ENCODE data around the gene AKNAD1. TPM values are rescaled to one million over a fixed set of nuclear protein-coding genes. Genes with fewer than 3 reads are reported as not detected.

AKNAD1 gene
- total and polyA plus RNA-seq, 2 of the 4 experiments (the other 2 are of a cell fraction) = 0.07 to 0.18 TPM

GRCh38 chr1:108861566-108861965 is 4.7 kb upstream of the AKNAD1 start:
- 88% methylated on average over 3 of the region's 6 CpGs; no CpG with 5 or more reads in 1 of the 2 experiments for WGBS, 2 experiments (ENCODE audit: extremely low coverage in 2 of 2, insufficient read length in 1 of 2)
- H3K18ac ChIP-seq (ENCODE audit: low read depth, low read length) = no peak overlapping the region
- intact Hi-C loops (cut with micrococcal nuclease) (no loop called here), dilution Hi-C loops (cut with HindIII; ENCODE audit: low sequenced_read_pairs, unreplicated experiment) (no loop called here), in situ Hi-C loops (cut with MboI; ENCODE audit: low sequenced_read_pairs) (no loop called here)
- no peak overlapping the region for H2BK5ac ChIP-seq (ENCODE audit: low read depth, low read length, poor library complexity, severe bottlenecking)
- H4K91ac ChIP-seq (ENCODE audit: insufficient read depth, low read depth, low read length) = no peak overlapping the region
- H3K14ac ChIP-seq (replicated peaks; ENCODE audit: low read depth, low read length) = no peak overlapping the region
- H3K9ac ChIP-seq (ENCODE audit: low read depth, low read length) = no peak overlapping the region
- no peak overlapping the region for H2BK120ac ChIP-seq (ENCODE audit: low read depth, low read length)
- no peak overlapping the region for H2AK5ac ChIP-seq (ENCODE audit: low read depth, low read length)
- H3K27ac ChIP-seq (ENCODE audit: insufficient read depth, low read length) = no peak overlapping the region
- no peak overlapping the region for H4K8ac ChIP-seq (ENCODE audit: low read depth in 2 of 2, low read length in 2 of 2)
- peaks cover 4% of the 10 kb centered on the region; the same call in 1 of the 2 replicates for H3K27me3 ChIP-seq (ENCODE audit: control insufficient read depth, insufficient read depth, low read length)
- no peak overlapping the region for H3K56ac ChIP-seq (ENCODE audit: extremely low read depth, insufficient read depth, low read length)
- H4K5ac ChIP-seq (ENCODE audit: low read depth, low read length) = no peak overlapping the region
- DNase-seq = no peak
- no peak overlapping the region for H3K4ac ChIP-seq (ENCODE audit: low read depth, low read length)
- H3K9me3 ChIP-seq (ENCODE audit: control insufficient read depth, insufficient read depth, low read length) = no peaks in the 10 kb centered on the region
- TF ChIP-seq CEBPB (IDR thresholded peaks at IDR 0.05; ENCODE audit: low read depth, low read length) (peak; percentile 84), RCOR1 (IDR thresholded peaks at IDR 0.05; ENCODE audit: insufficient replicate concordance, low read length) (no peak)
- no peaks in the 10 kb centered on the region for H3K36me3 ChIP-seq (ENCODE audit: control insufficient read depth, insufficient read depth, low read length)
- H3K4me3 ChIP-seq (ENCODE audit: insufficient read depth, low read depth, low read length) = no peak overlapping the region
- ChIA-PET POLR2A (ENCODE audit: unreplicated experiment) (no interaction called here), CTCF (no interaction called here)
- H2BK20ac ChIP-seq (ENCODE audit: low read depth, low read length) = no peak overlapping the region
- H3K9me1 ChIP-seq (ENCODE audit: insufficient read depth, low read length) = no peaks in the 10 kb centered on the region
- H2BK15ac ChIP-seq (ENCODE audit: low read depth, low read length) = no peak overlapping the region
- ATAC-seq (ENCODE audit: low read depth) = no peak
- H2AK9ac ChIP-seq (replicated peaks; ENCODE audit: low read depth, low read length, poor library complexity) = no peak overlapping the region
- no peaks in the 10 kb centered on the region for H4K20me1 ChIP-seq (ENCODE audit: insufficient read depth, low read length)
- H2AFZ ChIP-seq (replicated peaks; ENCODE audit: low read length, poor library complexity) = no peak overlapping the region
- H3K23ac ChIP-seq (ENCODE audit: low read depth, low read length) = no peak overlapping the region
- BruUV-seq (replicated peaks) = no TSS peak
- no peaks in the 10 kb centered on the region for H3K4me1 ChIP-seq (ENCODE audit: control insufficient read depth, insufficient read depth, low read length)
- H3K4me2 ChIP-seq (ENCODE audit: low read depth, low read length) = no peak overlapping the region
- no peaks in the 10 kb centered on the region for H3K79me1 ChIP-seq (ENCODE audit: low read depth in 1 of 2, low read length in 2 of 2)

Measured in IMR-90 (cell line).